Vagina (tissue), 2 donors: ENCODE results near the gene SPATS1. TPM values are rescaled to one million over a fixed set of nuclear protein-coding genes. Genes with fewer than 3 reads are reported as not detected.
A peak's percentile ranks its signal among the peaks of the same experiment; 100 is the strongest.

ENCODE experiments used
- DNase-seq, 2 donors: peaks; one replicate each; pipeline ENCODE4 v3.0.0-alpha.2; 2017; ENCODE audit errors: extremely low spot score in 2 of 2
- H3K27ac ChIP-seq: fragments of 200-600 bp; sonication (generic); one replicate; pipeline ENCODE4 v1.5.1; 2019
- H3K27me3 ChIP-seq: fragments of 200-600 bp; sonication (generic); one replicate; pipeline ENCODE4 v1.5.1; 2019
- H3K36me3 ChIP-seq, 2 donors: fragments of 200-600 bp; sonication (generic); one replicate each; pipeline ENCODE4 v1.5.1; 2017 to 2019
- H3K4me1 ChIP-seq: fragments of 200-600 bp; sonication (generic); one replicate; pipeline ENCODE4 v1.5.1; 2019
- H3K4me3 ChIP-seq, 2 donors: fragments of 200-600 bp; sonication (generic); 1 replicate in 1 of 2; 2 replicates in 1 of 2; pipeline ENCODE4 v1.5.1; 2016 to 2019
- H3K9me3 ChIP-seq: fragments of 200-600 bp; sonication (generic); one replicate; pipeline ENCODE4 v1.5.1; 2019
- CTCF ChIP-seq, 3 experiments: fragments of 450-650 bp in 2 of 3; fragments of 200-600 bp in 1 of 3; sonication (generic) in 1 of 3; IDR thresholded peaks; one replicate each; pipeline ENCODE4 v1.5.1; 2017 to 2019; ENCODE audit warnings: antibody characterized with exemption in 3 of 3, mild to moderate bottlenecking in 2 of 3, moderate library complexity in 2 of 3
- POLR2A ChIP-seq, 2 donors: fragments of 450-650 bp; IDR thresholded peaks; one replicate each; pipeline ENCODE4 v1.6.1; 2017; ENCODE audit warnings: antibody characterized with exemption in 2 of 2, mild to moderate bottlenecking in 2 of 2, moderate library complexity in 2 of 2
- POLR2AphosphoS5 ChIP-seq, 2 donors: sonication (generic); formaldehyde crosslinking; IDR thresholded peaks; one replicate each; pipeline ENCODE4 v1.9.0; 2017; ENCODE audit warnings: antibody characterized with exemption in 2 of 2, mild to moderate bottlenecking in 2 of 2, low read depth in 1 of 2; ENCODE audit not compliant: insufficient read depth in 1 of 2
- intact Hi-C: fragments of 100-400 bp; cut with DNase I; formaldehyde crosslinking; loops from one replicate; pipeline ENCODE4 v1.15.1; 2023
- total RNA-seq: library from RNA; depleted of rRNA; stranded (reverse); fragments of >200 nt; gene quantifications from one replicate; pipeline ENCODE4 v1.2.3, GENCODE V29; 2016

The SPATS1 gene
- total RNA-seq, 1 donor from 2014 or later = not detected

DNA sequence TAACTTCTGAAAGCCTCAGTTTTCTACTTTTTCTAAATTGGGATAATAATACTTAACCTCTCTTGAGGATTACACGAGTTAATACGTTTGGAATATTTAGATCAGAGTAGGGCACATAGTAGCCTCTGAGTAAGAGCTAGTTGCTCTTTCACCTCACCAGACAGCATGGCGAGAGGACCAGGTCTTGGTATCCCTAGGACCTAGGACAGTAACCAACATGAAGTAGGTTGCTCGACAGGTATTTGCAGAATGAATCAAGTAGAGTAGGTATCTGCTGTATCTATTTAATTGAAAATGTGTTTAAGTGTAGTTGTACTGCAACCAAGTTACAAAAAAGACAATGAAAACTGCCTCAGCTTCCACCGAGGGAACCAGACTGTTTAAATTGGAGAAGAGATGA is 46.4 kb downstream of the SPATS1 start:
- Histone ChIP-seq H3K27me3 (no peaks in the 10 kb centered on the region), H3K36me3 (peaks cover 0 to 22% of the 10 kb centered on the region in 2 donors), H3K9me3 (no peaks in the 10 kb centered on the region), H3K4me1 (peaks cover 29% of the 10 kb centered on the region), H3K27ac (no peak overlapping the region), H3K4me3 (peak overlapping the region; percentile 81 to 98)
- no peak for DNase-seq
- intact Hi-C loops = no loop called here
- TF ChIP-seq POLR2A (IDR thresholded peaks at IDR 0.05) (no peak), POLR2AphosphoS5 (IDR thresholded peaks at IDR 0.05; ENCODE audit: insufficient read depth in 1 of 2, low read depth in 1 of 2) (no peak), CTCF (IDR thresholded peaks at IDR 0.05) (no peak)

- Histone ChIP-seq H3K4me1 (peaks cover 29% of the 10 kb centered on the region), H3K4me3 (no peak overlapping the region), H3K36me3 (peaks cover 0 to 36% of the 10 kb centered on the region in 2 donors), H3K9me3 (no peaks in the 10 kb centered on the region), H3K27me3 (no peaks in the 10 kb centered on the region), H3K27ac (no peak overlapping the region)
- DNase-seq = no peak
- TF ChIP-seq POLR2A (IDR thresholded peaks at IDR 0.05) = no peak
- no peak for TF ChIP-seq POLR2AphosphoS5 (IDR thresholded peaks at IDR 0.05; ENCODE audit: insufficient read depth in 1 of 2, low read depth in 1 of 2)
- no peak for TF ChIP-seq CTCF (IDR thresholded peaks at IDR 0.05)
- intact Hi-C loops = no loop called here
Measured at GRCh38 chr6:44390158-44390683, 47.8 kb downstream of the SPATS1 start.

Other genes with a start within 250 kb of the SPATS1 start
- gene MRPL14, start 215.2 kb upstream of the SPATS1 start, total RNA-seq = 36.1 TPM
- 32.4 TPM for gene TMEM63B, start 215.1 kb upstream of the SPATS1 start, total RNA-seq
- gene CAPN11, start 183.8 kb upstream of the SPATS1 start, total RNA-seq = 2.0 TPM
- not detected for gene MYMX, start 125.7 kb upstream of the SPATS1 start, total RNA-seq
- 51.1 TPM for gene SLC29A1, start 119.1 kb upstream of the SPATS1 start, total RNA-seq
- 463 TPM for gene HSP90AB1, start 95.5 kb upstream of the SPATS1 start, total RNA-seq
- 19.6 TPM for gene SLC35B2, start 85.1 kb upstream of the SPATS1 start, total RNA-seq
- gene NFKBIE, start 77.1 kb upstream of the SPATS1 start, total RNA-seq = 17.2 TPM
- 0.49 TPM for gene TMEM151B, start 72.2 kb upstream of the SPATS1 start, total RNA-seq
- 13.3 TPM for gene AARS2, start 29.3 kb upstream of the SPATS1 start, total RNA-seq
- 16.5 TPM for gene CDC5L, start 45.1 kb downstream of the SPATS1 start, total RNA-seq